A549 treated with dexamethasone at 1 μM for 4 hours (cell line): ENCODE data around the gene MT1F. TPM values are rescaled to one million over a fixed set of nuclear protein-coding genes. Genes with fewer than 3 reads are reported as not detected.

Experiments used
- total RNA-seq: library from RNA; stranded (reverse); fragments of 200-300 nt; extraction: Qiagen RNA extraction; gene quantifications from 5 replicates; pipeline ENCODE4 v1.2.3, GENCODE V29; 2022

The MT1F gene
- total RNA-seq: 14.8 to 20.2 TPM (median 16.2 TPM) in 5 replicates

GRCh38 chr16:56657555-56658326 is at the start of gene MT1F:
Gene MT1F, plus strand, starts transcription at chr16:56657959. Its CDS starts 100 bp downstream, at chr16:56658059.

DNA sequence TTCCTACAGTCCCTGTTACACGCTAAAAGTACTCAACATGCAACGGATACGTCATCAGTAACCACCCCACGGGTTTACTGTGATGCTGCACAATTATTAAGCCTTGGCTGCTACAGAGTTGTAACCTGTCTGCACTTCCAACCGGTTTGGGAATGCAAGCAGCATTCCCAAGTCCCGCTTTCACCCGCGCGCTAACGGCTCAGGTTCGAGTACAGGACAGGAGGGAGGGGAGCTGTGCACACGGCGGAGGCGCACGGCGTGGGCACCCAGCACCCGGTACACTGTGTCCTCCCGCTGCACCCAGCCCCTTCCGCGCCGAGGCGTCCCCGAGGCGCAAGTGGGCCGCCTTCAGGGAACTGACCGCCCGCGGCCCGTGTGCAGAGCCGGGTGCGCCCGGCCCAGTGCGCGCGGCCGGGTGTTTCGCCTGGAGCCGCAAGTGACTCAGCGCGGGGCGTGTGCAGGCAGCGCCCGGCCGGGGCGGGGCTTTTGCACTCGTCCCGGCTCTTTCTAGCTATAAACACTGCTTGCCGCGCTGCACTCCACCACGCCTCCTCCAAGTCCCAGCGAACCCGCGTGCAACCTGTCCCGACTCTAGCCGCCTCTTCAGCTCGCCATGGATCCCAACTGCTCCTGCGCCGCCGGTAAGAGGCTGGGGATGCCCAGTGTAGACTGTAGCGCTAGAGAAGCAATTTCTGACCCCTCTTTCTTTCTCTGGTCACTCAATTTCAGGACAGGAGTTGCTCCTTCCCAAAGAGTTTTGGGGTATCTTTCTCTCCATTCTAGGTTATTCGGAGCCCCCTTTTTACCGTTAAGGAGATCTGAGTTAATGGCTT is 49.5 kb upstream of the MT1F start, which contains the start of gene MT2A:
Gene MT2A (plus strand): TSS at position 542 of the 833 bp plus-strand sequence. CDS start 72 bp downstream, at position 614.

GRCh38 chr16:56625140-56625942 is 32.4 kb upstream of the MT1F start, which contains the start of gene MT1E:
Gene MT1E, plus strand, starts transcription at chr16:56625781. Its CDS starts 71 bp downstream, at chr16:56625852.

DNA sequence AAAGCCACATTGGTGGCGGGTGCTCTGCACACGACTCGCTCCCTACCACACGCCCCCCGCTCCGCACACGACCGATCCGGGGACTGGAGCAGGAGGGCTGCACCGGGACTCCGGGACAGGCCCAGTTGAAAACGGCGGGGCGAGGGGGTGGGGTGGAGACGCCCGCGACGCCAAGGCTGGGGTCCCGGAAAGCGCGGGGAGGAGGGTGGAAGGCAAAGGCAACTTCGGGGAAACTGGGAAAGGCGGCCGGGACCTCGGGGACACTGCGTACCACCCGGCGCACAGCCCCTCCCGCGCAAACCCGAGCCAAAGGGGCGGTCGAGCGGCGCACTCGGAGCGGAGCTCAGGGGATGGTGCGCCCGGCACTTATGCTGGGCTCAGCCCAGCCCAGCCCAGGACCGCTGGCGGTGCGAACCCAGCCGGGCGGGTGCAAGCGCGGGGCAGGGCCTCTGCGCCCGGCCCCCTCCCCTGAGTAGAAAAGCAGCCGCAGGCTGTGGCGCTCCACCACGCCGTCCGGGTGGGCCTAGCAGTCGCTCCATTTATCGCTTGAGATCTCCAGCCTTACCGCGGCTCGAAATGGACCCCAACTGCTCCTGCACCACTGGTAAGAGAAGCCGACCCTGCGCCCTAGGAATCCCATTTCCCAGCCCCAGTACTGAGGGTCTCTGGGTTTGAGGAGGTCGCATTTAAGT is 25.5 kb upstream of the MT1F start, which contains the start of gene MT1M:
Gene MT1M (plus strand): TSS at position 504 of the 692 bp plus-strand sequence. CDS start 73 bp downstream, at position 577.

DNA sequence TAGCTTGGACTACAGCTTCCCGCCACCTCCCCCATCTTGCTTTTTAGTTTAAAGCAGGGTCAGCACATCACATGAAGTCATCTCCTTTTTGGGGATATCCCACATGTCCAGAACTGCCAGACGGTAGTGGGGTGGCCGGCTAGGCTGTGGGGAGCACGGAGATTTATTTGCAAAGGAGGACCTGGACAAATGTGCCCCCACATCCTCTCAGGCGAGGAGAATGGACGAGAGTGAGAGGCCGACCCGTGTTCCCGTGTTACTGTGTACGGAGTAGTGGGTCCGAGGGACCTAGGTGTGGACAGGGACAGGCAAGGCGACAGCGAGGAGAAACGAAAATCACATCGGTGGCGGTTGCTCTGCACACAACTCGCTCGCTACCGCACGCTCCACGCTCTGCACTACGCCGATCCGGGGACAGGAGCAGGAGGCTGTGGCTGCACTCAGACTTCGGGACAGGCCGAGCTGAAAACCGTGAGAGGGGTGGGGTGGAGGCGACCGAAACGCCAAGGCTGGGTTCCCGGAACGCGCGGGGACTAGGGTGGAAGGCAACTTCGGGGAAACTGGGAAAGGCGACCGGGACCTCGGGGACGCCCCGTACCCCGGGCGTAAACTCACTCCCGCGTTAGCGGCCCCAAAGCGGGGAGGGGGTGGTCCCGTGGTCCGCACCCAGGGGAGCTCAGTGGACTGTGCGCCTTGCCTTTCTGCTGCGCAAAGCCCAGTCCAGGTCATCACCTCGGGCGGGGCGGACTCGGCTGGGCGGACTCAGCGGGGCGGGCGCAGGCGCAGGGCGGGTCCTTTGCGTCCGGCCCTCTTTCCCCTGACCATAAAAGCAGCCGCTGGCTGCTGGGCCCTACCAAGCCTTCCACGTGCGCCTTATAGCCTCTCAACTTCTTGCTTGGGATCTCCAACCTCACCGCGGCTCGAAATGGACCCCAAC is 19.7 kb upstream of the MT1F start, which contains the start of gene MT1A:
Gene MT1A (plus strand): TSS at position 853 of the 937 bp plus-strand sequence. CDS start 73 bp downstream, at position 926.

GRCh38 chr16:56651586-56651985 is 6.2 kb upstream of the MT1F start, which contains the start of gene MT1B:
Gene MT1B, plus strand, starts transcription at chr16:56651886. Its CDS starts 68 bp downstream, at chr16:56651954.

GRCh38 chr16:56667581-56668571 is 10.1 kb downstream of the MT1F start, which contains the start of gene MT1G:
Gene MT1G, minus strand, starts transcription at chr16:56668065. Its CDS starts 72 bp downstream, at chr16:56667993.

DNA sequence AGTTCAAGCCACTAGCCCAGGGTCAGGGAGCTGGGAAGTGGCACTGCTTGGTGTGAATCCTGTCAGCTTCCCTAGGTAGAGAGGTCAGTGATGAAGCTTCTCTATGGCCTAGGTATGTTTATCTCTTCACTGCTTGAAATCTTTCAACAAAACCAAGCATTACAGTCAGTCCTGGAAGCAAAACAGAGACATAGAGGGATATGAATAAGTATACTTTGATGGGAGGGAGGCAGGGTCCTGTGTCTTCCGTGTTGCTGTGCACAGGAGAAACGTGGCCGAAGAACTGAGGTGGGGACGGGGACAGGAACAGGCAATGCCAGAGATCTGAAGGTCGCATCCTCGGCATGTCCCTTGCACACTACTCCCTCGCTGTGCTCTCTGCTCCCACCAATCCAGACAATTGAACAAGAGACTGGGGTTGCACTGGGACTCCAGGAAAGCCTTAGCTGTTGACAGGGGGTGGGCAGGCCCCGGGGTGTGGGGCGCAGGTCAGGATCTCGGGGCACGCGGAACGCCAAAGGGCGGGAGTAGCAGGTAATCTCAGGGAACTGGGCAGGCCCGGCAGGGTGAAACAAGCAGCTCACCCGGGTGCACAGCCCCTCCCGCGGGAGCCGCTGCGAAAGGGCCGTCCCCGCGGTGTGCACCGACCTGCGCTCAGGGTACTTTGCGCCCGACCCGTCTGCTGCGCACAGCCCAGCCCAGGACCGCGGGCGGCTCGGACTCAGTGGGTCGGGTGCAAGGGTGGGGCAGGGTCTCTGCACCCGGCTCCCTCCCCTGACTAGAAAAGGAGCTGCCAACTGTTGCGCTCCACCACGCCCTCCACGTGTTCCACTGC is 11.5 kb downstream of the MT1F start, which contains the start of gene MT1H:
Gene MT1H (plus strand): TSS at position 810 of the 835 bp plus-strand sequence. CDS start 71 bp downstream, outside the sequence.

GRCh38 chr16:56681939-56682702 is 24.4 kb downstream of the MT1F start, which contains the start of gene MT1X:
Gene MT1X, plus strand, starts transcription at chr16:56682470. Its CDS starts 71 bp downstream, at chr16:56682541.

Other genes with a start within 250 kb of the MT1F start
- gene AMFR, start 232.4 kb upstream of the MT1F start, total RNA-seq: 65.5 to 74.2 TPM (median 71.1 TPM) in 5 replicates
- gene NUDT21, start 206.6 kb upstream of the MT1F start, total RNA-seq: 109 to 140 TPM (median 134 TPM) in 5 replicates
- 69.9 to 91.8 TPM (median 80.5 TPM) in 5 replicates for gene OGFOD1, start 206.4 kb upstream of the MT1F start, total RNA-seq
- gene BBS2, start 137.9 kb upstream of the MT1F start, total RNA-seq: 19.6 to 25.1 TPM (median 23.6 TPM) in 5 replicates
- not detected in 5 replicates for gene MT4, start 92.9 kb upstream of the MT1F start, total RNA-seq
- 0.34 to 0.82 TPM (median 0.54 TPM) in 4 of 5 replicates, not detected in the other for gene MT3, start 68.4 kb upstream of the MT1F start, total RNA-seq
- gene MT2A, start 49.4 kb upstream of the MT1F start, total RNA-seq: 1,981 to 2,932 TPM (median 2,492 TPM) in 5 replicates
- not detected in 5 replicates for gene MT1E, start 32.2 kb upstream of the MT1F start, total RNA-seq
- gene MT1M, start 25.3 kb upstream of the MT1F start, total RNA-seq: 0.15 to 0.18 TPM in 2 of 5 replicates, not detected in the others
- gene MT1A, start 19.3 kb upstream of the MT1F start, total RNA-seq: 25.2 to 38.3 TPM (median 30.3 TPM) in 5 replicates
- gene MT1B, start 6.1 kb upstream of the MT1F start, total RNA-seq: 0.43 TPM in 1 of 5 replicates, not detected in the others
- gene MT1G, start 10.1 kb downstream of the MT1F start, total RNA-seq: not detected in 5 replicates
- not detected in 5 replicates for gene MT1H, start 11.9 kb downstream of the MT1F start, total RNA-seq
- 401 to 928 TPM (median 662 TPM) in 5 replicates for gene MT1X, start 24.5 kb downstream of the MT1F start, total RNA-seq
- 84.6 to 107 TPM (median 102 TPM) in 5 replicates for gene NUP93, start 72.2 kb downstream of the MT1F start, total RNA-seq
- gene SLC12A3, start 207.2 kb downstream of the MT1F start, total RNA-seq: 0.04 TPM in 1 of 5 replicates, not detected in the others